HL-60 (cell line): ENCODE measurements around the gene PANK4.

Experiments
- DNase-seq, 2 experiments: peaks; one replicate each; pipeline ENCODE4 v3.0.0-alpha.2; 2010 to 2020; ENCODE audit warnings: low read depth in 1 of 2, low spot score in 1 of 2
- H3K27ac ChIP-seq: fragments of 250-450 bp; sonication (Bioruptor Pico); replicated peaks from 2 replicates; pipeline ENCODE4 v1.5.1; 2020; ENCODE audit warnings: mild to moderate bottlenecking, moderate library complexity
- H3K27me3 ChIP-seq: fragments of 250-450 bp; sonication (Bioruptor Pico); 2 replicates; pipeline ENCODE4 v1.5.1; 2021; ENCODE audit warnings: mild to moderate bottlenecking, moderate library complexity; ENCODE audit not compliant: insufficient read depth, poor library complexity, severe bottlenecking
- H3K4me3 ChIP-seq: replicated peaks from 2 replicates; pipeline ENCODE4 v1.5.1; 2011; ENCODE audit warnings: mild to moderate bottlenecking, control low read depth, low read length; ENCODE audit not compliant: insufficient read depth
- GABPA ChIP-seq: IDR thresholded peaks from 2 replicates; pipeline ENCODE4 v1.6.1; 2012; ENCODE audit warnings: low read depth
- POLR2AphosphoS5 ChIP-seq: IDR thresholded peaks from 2 replicates; pipeline ENCODE4 v1.6.1; 2012; ENCODE audit warnings: low read depth
- SPI1 ChIP-seq: IDR thresholded peaks from 2 replicates; pipeline ENCODE4 v1.6.1; 2012; ENCODE audit warnings: low read depth, mild to moderate bottlenecking, borderline replicate concordance
- TF ChIP-seq, protein P1 (sequence below): IDR thresholded peaks from one replicate; pipeline ENCODE4 v1.5.1; 2011; ENCODE audit warnings: low read length, control low read depth, inconsistent platforms; ENCODE audit not compliant: insufficient read depth
- TF ChIP-seq, protein P2 (sequence below): IDR thresholded peaks from 2 replicates; pipeline ENCODE4 v1.6.1; 2012; ENCODE audit warnings: low read depth; ENCODE audit not compliant: insufficient replicate concordance

Gene PANK4

DNA sequence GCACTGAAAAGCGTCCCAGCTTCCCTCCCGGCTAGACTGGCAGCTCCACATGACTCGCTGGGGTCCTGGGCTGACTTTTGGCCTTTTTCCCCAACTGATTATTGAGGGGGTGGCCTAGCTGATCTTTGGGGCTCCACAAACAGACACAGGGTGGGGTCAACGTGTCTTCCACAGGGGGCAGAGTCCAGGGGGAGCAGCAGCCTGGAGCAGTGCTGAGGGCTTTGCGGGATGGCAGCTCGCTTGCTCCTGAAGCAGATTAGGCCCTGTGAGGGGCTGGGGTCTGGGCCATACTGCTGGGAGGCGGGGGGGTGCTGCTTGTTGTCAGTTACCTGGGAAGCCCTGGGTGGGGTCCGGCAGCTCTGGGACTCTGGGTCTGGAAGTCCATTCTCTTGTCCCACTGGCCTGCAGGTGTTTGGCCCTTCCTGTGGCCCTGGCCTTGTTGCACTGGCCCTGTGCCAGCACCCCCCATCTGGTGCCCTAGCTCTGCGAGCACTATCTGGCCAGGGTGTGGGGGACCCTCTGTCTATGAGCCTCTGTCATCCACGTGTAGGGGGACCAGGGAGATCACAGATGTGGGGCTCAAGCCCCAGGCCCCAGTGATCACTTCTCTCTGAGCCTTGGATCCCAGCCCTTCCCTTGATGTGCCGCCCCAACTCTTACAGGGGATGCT lies 16.0 kb upstream of the PANK4 start:
- Histone ChIP-seq H3K27me3 (peaks cover 2% of the 10 kb centered on the region), H3K4me3 (no peak overlapping the region), H3K27ac (no peak overlapping the region)
- DNase-seq: no peak
- no peak for TF ChIP-seq SPI1
- TF ChIP-seq GABPA: no peak
- no peak for TF ChIP-seq POLR2AphosphoS5
- TF ChIP-seq, protein P1, sequence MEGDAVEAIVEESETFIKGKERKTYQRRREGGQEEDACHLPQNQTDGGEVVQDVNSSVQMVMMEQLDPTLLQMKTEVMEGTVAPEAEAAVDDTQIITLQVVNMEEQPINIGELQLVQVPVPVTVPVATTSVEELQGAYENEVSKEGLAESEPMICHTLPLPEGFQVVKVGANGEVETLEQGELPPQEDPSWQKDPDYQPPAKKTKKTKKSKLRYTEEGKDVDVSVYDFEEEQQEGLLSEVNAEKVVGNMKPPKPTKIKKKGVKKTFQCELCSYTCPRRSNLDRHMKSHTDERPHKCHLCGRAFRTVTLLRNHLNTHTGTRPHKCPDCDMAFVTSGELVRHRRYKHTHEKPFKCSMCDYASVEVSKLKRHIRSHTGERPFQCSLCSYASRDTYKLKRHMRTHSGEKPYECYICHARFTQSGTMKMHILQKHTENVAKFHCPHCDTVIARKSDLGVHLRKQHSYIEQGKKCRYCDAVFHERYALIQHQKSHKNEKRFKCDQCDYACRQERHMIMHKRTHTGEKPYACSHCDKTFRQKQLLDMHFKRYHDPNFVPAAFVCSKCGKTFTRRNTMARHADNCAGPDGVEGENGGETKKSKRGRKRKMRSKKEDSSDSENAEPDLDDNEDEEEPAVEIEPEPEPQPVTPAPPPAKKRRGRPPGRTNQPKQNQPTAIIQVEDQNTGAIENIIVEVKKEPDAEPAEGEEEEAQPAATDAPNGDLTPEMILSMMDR: no peak
- TF ChIP-seq, protein P2, sequence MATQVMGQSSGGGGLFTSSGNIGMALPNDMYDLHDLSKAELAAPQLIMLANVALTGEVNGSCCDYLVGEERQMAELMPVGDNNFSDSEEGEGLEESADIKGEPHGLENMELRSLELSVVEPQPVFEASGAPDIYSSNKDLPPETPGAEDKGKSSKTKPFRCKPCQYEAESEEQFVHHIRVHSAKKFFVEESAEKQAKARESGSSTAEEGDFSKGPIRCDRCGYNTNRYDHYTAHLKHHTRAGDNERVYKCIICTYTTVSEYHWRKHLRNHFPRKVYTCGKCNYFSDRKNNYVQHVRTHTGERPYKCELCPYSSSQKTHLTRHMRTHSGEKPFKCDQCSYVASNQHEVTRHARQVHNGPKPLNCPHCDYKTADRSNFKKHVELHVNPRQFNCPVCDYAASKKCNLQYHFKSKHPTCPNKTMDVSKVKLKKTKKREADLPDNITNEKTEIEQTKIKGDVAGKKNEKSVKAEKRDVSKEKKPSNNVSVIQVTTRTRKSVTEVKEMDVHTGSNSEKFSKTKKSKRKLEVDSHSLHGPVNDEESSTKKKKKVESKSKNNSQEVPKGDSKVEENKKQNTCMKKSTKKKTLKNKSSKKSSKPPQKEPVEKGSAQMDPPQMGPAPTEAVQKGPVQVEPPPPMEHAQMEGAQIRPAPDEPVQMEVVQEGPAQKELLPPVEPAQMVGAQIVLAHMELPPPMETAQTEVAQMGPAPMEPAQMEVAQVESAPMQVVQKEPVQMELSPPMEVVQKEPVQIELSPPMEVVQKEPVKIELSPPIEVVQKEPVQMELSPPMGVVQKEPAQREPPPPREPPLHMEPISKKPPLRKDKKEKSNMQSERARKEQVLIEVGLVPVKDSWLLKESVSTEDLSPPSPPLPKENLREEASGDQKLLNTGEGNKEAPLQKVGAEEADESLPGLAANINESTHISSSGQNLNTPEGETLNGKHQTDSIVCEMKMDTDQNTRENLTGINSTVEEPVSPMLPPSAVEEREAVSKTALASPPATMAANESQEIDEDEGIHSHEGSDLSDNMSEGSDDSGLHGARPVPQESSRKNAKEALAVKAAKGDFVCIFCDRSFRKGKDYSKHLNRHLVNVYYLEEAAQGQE: no peak

DNA sequence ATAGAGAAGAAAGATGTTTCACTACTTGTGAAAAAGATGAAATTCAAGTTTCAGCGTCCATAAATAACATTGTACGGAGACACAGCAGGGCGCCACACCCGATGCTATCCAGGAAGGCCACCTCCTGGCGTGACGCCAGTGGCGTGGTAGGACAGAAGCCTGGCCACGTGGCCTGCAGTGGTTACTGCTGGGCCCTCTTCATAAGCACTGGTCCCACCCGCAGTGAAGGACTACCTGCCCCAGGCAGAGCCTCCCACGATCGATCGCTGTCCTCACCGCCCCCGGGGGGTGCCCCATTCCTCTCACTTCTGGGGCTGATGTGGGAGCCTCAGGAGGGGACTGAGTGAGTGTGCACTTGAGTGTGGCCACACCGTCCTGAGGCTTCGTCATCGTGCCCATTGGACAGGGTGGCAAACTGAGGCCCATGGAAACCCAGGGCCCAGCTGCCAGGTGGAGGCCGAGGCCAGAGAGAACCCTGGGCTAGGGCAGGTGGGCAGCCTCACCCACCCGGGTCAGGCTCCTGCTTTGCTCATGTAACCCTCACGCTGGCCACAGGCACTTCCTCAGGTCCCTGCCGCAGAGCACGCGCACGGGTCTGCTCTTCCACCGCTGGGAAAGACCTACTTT lies 15.3 kb upstream of the PANK4 start:
- DNase-seq: no peak
- TF ChIP-seq, protein P1: no peak
- TF ChIP-seq SPI1 (no peak), POLR2AphosphoS5 (no peak), GABPA (no peak)
- TF ChIP-seq, protein P2: no peak
- Histone ChIP-seq H3K27ac (no peak overlapping the region), H3K27me3 (peaks cover 3% of the 10 kb centered on the region), H3K4me3 (no peak overlapping the region)

DNA sequence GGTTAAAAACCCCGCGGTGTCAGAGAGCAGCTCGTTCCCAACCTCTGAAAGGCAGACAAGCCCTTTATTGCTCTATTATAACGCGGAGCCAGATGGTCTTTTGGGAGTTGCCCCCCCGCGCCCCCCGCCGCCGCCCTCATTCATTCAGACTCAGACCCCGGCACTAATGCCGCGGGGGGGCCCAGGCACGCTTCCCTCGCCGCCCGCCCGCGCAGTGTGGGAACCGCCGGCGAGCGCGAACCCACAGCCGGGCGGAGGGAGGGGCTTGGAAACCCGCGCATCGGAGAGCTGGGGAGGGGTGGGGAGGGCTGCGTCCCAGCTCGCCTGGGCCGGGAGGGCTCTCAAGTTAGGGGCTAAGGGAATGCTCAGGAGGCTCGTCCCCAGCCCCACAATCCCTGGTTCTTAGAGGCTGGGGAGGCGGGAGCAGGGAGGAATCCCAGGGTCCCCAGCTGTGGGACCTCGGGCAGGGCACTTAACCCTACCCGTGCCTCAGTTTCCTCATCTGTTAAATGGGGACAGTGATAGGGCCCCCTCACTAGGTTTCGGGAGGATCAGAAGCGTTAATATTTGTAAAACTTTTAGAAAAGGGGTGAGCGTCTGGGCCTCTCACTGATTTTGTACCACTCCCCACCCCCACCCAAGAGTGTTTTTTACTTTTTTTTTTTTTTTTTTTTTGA lies 14.6 kb upstream of the PANK4 start:
- peaks cover 11% of the 10 kb centered on the region for H3K27me3 ChIP-seq
- no peak for DNase-seq
- no peak overlapping the region for H3K27ac ChIP-seq
- TF ChIP-seq GABPA (no peak), SPI1 (no peak), POLR2AphosphoS5 (no peak)
- TF ChIP-seq, protein P2: no peak
- TF ChIP-seq, protein P1: no peak
- no peak overlapping the region for H3K4me3 ChIP-seq
